ENCODE data around the gene GORAB.

DNA sequence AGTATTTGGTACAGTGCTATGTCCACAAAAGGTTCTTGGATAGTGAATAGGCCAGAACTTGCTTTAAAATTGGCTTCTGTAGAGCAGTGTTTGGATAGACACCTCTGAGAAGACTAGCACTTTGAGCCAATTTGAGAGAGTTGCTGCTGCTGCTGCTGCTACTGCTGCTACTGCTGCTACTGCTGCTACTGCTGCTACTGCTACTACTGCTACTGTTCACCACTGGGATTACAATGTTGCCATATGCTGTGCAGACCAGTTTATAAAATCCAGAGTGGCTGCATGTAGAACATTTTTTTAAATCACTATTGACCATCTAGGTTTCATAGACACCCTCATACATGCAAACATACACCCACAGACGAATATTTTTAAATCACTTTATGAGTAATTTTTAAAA lies 15.3 kb downstream of the GORAB start:
- no peak for TF ChIP-seq EP300 (IDR thresholded peaks at IDR 0.05)
- no peak for TF ChIP-seq POLR2A (IDR thresholded peaks at IDR 0.05)
